GM21447 (cell line): ENCODE measurements around the gene SFXN2.
"Not testable (repeated sequence)": the region's sequence is repeated elsewhere in the genome, so short reads cannot be mapped to it uniquely, and the experiment has no call there.

ENCODE experiments used
- ATAC-seq: cut with Tn5 transposase; IDR thresholded peaks from one replicate; pipeline ENCODE4 v1.9.1; 2021; ENCODE audit not compliant: unreplicated experiment

Gene SFXN2

DNA sequence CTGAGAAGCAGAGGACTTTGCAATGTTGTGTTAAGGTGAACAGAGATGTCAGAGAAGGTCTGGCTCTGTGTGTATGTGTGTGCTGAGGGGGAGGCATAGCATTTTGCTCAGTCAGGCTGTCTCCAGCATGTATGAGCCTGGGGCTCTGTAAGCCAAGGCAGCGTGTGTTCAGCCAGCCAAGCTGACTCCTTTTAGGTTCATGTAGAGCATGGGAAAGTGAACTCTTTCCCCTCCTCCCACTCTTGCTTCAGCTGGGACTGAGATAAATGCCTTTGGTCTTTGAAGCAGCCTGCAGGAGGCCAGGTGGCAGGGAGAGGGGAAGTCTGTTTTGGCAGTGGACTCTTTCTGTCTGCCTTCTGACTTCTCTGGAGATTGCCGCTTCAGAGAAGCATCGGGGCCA is 3.8 kb downstream of the SFXN2 start:
- ATAC-seq = no peak

DNA sequence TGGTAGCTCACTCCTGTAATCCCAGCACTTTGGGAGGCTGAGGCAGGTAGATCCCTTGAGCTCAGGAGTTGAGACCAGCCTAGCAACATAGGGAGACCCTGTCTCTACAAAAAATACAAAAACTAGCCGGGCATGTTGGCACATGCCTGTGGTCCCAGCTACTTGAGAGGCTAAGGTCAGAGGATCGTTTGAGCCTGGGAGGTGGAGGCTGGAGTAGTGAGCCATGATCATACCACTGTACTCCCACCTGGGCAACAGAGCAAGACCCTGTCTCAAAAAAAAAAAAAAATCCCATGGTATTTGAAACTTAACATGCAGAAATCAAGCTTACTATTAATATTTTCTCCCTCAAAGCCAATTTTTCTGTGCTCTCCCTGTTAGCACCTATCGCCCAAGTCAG is 5.9 kb downstream of the SFXN2 start:
- no peak for ATAC-seq

DNA sequence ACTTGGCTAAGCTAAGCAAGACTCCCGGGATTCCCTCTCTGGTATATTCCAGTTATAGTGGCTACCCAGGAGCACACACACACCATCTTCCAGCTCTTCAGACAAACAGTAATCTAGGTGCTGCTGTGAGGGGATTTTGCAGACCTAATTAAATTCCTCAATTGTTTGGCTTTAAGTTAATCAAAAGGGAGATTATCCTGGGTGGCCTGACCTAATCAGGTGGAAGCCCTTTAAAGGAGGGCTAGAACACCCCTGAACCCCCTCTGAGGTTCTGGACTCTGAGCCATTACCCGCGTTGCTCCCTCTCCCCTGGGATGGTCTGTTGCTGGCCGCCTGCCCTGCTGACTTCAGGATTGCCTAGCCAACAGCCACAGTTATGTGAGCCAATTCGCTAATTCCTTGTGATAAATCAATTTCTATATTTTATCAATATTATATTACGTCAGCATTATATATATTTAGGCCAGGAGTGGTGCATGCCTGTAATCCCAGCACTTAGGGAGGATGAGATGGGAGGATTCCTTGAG is 6.4 kb downstream of the SFXN2 start:
- ATAC-seq = no peak

DNA sequence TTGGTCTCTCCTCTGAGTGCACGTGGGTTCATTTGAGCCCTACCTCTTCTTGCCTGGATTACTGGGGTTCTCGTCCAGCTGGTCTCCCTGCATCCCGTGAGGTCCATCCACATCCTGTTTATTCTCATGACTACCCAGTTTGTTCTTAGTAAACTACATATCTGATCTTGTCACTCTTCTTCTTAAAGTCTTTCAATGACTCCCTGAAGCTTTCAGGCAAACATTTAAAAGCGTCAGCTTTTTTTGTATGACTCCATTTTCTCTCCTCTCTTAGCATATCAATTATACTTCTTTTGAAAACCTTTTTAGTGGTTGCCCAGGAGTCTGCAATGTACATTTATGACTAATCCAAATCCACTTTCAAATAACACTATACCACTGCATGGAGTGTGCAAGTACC is 7.5 kb downstream of the SFXN2 start:
- ATAC-seq = no peak

GRCh38 chr10:102723989-102724388 is 9.6 kb downstream of the SFXN2 start:
- ATAC-seq = no peak

DNA sequence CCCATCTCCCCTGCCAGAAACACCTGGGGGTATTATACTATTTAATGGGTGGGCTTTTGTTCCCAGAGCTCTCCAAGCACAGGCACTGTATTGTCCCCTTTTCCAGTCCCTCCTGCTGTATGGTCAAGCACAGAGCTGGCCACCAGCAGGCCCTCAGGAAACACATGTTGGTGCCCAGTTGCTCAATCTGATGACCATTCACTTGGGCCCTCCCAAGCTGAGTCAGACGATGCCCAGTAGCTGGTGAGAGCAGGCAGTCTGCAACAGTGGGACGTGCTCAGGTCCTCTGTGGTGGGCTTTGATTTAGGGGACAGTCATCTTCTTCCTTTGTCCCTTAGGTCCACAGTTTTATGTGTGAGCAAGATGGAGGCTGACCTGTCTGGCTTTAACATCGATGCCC is 11.8 kb downstream of the SFXN2 start:
- ATAC-seq = no peak

- no peak for ATAC-seq
Observed at GRCh38 chr10:102727037-102727818, 12.8 kb downstream of the SFXN2 start.

GRCh38 chr10:102729029-102730026 is 14.9 kb downstream of the SFXN2 start:
- ATAC-seq = peak; percentile 63

- ATAC-seq = no peak
Observed at GRCh38 chr10:102731222-102731800, 16.9 kb downstream of the SFXN2 start.

GRCh38 chr10:102732661-102733060 is 18.2 kb downstream of the SFXN2 start:
- no peak for ATAC-seq

- no peak for ATAC-seq
Observed at GRCh38 chr10:102735065-102735562, 20.7 kb downstream of the SFXN2 start.

- ATAC-seq = no peak
Observed at GRCh38 chr10:102738692-102739121, 24.3 kb downstream of the SFXN2 start.

- no peak for ATAC-seq
Observed at GRCh38 chr10:102740229-102740628, 25.8 kb downstream of the SFXN2 start.

GRCh38 chr10:102741726-102742237 is 27.3 kb downstream of the SFXN2 start:
- no peak for ATAC-seq

- not testable (repeated sequence) for ATAC-seq
Observed at GRCh38 chr10:102742313-102742712, 27.9 kb downstream of the SFXN2 start.

GRCh38 chr10:102743078-102743587 is 28.7 kb downstream of the SFXN2 start:
- ATAC-seq = no peak

DNA sequence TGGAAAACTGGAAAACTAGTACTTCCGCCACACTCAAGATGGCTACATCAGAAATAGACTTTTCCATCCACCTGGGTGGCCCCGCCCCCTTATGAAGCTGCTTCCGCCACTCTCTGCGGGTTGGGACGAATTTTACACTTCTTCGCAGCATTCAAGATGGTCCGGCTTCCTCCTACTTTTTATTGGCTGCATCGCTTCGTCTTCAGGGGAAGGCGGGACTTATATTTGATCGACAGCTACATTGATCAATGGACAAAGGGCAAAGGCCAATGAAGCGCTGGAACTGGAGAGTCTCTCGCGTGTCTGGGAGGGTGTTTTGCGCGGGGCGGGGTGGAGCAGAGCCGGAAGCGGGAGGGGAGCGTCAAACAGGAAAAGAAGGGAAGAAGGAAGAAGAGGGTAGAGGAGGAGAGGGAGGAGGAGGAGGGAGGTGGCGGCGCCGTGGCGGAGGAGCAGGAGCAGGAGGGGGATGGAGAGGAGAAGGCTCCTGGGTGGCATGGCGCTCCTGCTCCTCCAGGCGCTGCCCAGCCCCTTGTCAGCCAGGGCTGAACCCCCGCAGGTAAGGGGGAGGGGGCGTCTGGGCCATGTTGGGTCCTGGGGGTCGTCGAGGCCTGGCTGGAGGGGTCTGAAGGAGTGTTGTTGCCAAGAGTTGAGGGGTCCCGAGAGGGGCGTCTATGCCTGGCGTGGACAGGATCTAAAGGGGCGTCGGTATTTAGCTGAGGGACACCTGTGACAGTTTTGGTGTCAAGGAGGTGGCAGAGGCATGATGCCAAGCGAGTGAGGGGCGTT is 29.3 kb downstream of the SFXN2 start, which contains the start of gene WBP1L:
WBP1L (plus strand) TSS at position 361 of the 786 bp plus-strand sequence; CDS start at position 467, 106 bp downstream.
- ATAC-seq = peak; percentile 95

DNA sequence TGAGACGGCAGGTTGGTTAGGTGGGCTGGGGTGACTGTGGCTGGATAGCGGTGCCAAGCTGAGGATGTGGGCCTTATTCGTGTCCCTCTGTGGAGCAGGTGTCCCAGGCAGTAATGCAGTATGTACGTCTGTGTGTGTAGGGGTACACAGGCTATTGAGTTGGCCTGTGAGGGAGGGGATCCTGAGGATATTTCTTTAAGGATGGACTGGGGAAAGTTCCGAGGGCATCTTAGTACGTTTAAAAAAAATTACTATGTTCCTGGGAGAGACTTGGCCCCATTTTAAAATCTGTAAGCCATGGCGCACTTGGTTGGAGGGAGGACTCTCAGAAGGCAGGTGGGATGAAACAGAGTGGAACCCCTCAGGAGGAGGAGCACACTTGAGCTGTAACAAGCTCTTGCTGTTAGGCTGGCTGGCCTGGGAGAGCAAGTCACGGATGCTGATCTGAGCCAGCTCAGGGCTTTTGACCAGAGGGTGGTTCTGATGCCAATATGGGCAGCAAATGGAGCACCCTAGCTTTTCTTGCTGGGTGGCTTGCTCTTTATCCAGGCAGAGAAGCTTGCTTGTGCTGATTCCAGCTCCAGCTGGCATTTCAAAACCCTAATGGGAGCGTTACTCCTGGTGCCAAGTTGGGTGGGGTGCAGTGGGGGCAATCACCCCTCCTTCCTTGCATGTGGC is 30.1 kb downstream of the SFXN2 start:
- peak; percentile 7 for ATAC-seq

DNA sequence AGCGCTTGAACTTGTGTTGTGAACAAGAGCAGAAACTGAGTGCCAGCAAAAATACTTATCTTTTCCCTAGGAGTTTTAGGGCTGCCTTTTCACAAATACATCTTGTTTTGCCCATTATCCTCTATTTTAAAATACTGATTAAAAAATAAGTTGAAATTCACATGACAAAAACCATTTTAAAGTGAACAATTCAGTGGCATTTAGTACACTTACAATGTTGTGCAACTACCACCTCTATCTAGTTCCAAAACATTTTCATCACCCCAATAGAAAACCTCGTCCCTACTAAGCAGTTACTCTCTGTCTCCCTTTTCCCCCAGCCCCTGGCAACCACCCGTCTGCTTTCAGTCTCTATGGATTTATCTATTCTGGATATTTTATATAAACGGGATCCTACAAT is 30.7 kb downstream of the SFXN2 start:
- no peak for ATAC-seq
